Measurements from ENCODE around the gene ARFIP2.
A peak's percentile ranks its signal among the peaks of the same experiment; 100 is the strongest.

ARFIP2 gene

GRCh38 chr11:6475936-6476335, 5.2 kb downstream of the ARFIP2 start:
- TF ChIP-seq JUND (IDR thresholded peaks at IDR 0.05; ENCODE audit: low read depth), result no peak
- peak; percentile 33 to 93 for DNase-seq (ENCODE audit: low read depth in 1 of 2, low spot score in 1 of 2)

GRCh38 chr11:6474806-6475500, 6.2 kb downstream of the ARFIP2 start:
- TF ChIP-seq JUND (IDR thresholded peaks at IDR 0.05; ENCODE audit: low read depth), result no peak

More at GRCh38 chr11:6475936-6476335, 5.2 kb downstream of the ARFIP2 start:
- in situ Hi-C loops (cut with HindIII; ENCODE audit: low pct_unique_long_range_greater_than_20kb, low sequenced_read_pairs), result no loop called here

GRCh38 chr11:6474413-6474792, 6.7 kb downstream of the ARFIP2 start:
- in situ Hi-C loops (cut with HindIII; ENCODE audit: low pct_unique_long_range_greater_than_20kb, low sequenced_read_pairs), result no loop called here
- DNase-seq (ENCODE audit: low read depth in 1 of 2, low spot score in 1 of 2), result no peak
- no peak for TF ChIP-seq JUND (IDR thresholded peaks at IDR 0.05; ENCODE audit: low read depth)

More at GRCh38 chr11:6474806-6475500, 6.2 kb downstream of the ARFIP2 start:
- in situ Hi-C loops (cut with HindIII; ENCODE audit: low pct_unique_long_range_greater_than_20kb, low sequenced_read_pairs), result no loop called here
- peak in 1 of 2 experiments; percentile 10 for DNase-seq (ENCODE audit: low read depth in 1 of 2, low spot score in 1 of 2)

- no peak for TF ChIP-seq JUND (IDR thresholded peaks at IDR 0.05; ENCODE audit: low read depth)
- in situ Hi-C loops (cut with HindIII; ENCODE audit: low pct_unique_long_range_greater_than_20kb, low sequenced_read_pairs), result no loop called here
- DNase-seq (ENCODE audit: low read depth in 1 of 2, low spot score in 1 of 2), result peak; percentile 84 to 95
Measured at GRCh38 chr11:6473451-6474412, 7.4 kb downstream of the ARFIP2 start, which contains the start of gene TRIM3. TRIM3 (minus strand) TSS chr11:6473941; CDS start chr11:6465695, 8,246 bp downstream.

GRCh38 chr11:6472934-6473333, 8.2 kb downstream of the ARFIP2 start:
- in situ Hi-C loops (cut with HindIII; ENCODE audit: low pct_unique_long_range_greater_than_20kb, low sequenced_read_pairs), result no loop called here
- TF ChIP-seq JUND (IDR thresholded peaks at IDR 0.05; ENCODE audit: low read depth), result no peak
- DNase-seq (ENCODE audit: low read depth in 1 of 2, low spot score in 1 of 2), result no peak

- DNase-seq (ENCODE audit: low read depth in 1 of 2, low spot score in 1 of 2), result no peak
- in situ Hi-C loops (cut with HindIII; ENCODE audit: low pct_unique_long_range_greater_than_20kb, low sequenced_read_pairs), result no loop called here
- no peak for TF ChIP-seq JUND (IDR thresholded peaks at IDR 0.05; ENCODE audit: low read depth)
Measured at GRCh38 chr11:6469599-6469998, 11.5 kb downstream of the ARFIP2 start.

- no peak for TF ChIP-seq JUND (IDR thresholded peaks at IDR 0.05; ENCODE audit: low read depth)
- peak; percentile 83 to 94 for DNase-seq (ENCODE audit: low read depth in 1 of 2, low spot score in 1 of 2)
- in situ Hi-C loops (cut with HindIII; ENCODE audit: low pct_unique_long_range_greater_than_20kb, low sequenced_read_pairs), result no loop called here
Measured at GRCh38 chr11:6468712-6469495, 12.2 kb downstream of the ARFIP2 start.

- no peak for TF ChIP-seq JUND (IDR thresholded peaks at IDR 0.05; ENCODE audit: low read depth)
- in situ Hi-C loops (cut with HindIII; ENCODE audit: low pct_unique_long_range_greater_than_20kb, low sequenced_read_pairs), result no loop called here
- DNase-seq (ENCODE audit: low read depth in 1 of 2, low spot score in 1 of 2), result no peak
Measured at GRCh38 chr11:6459099-6459450, 22.1 kb downstream of the ARFIP2 start.

GRCh38 chr11:6458352-6459098, 22.6 kb downstream of the ARFIP2 start:
- DNase-seq (ENCODE audit: low read depth in 1 of 2, low spot score in 1 of 2), result peak in 1 of 2 experiments; percentile 15
- TF ChIP-seq JUND (IDR thresholded peaks at IDR 0.05; ENCODE audit: low read depth), result no peak
- in situ Hi-C loops (cut with HindIII; ENCODE audit: low pct_unique_long_range_greater_than_20kb, low sequenced_read_pairs), result no loop called here

- no peak for DNase-seq (ENCODE audit: low read depth in 1 of 2, low spot score in 1 of 2)
- in situ Hi-C loops (cut with HindIII; ENCODE audit: low pct_unique_long_range_greater_than_20kb, low sequenced_read_pairs), result no loop called here
Measured at GRCh38 chr11:6457581-6458320, 23.4 kb downstream of the ARFIP2 start.

More at GRCh38 chr11:6457581-6458320, 23.4 kb downstream of the ARFIP2 start:
- no peak for TF ChIP-seq JUND (IDR thresholded peaks at IDR 0.05; ENCODE audit: low read depth)

Measured in T47D (cell line).